ENCODE data around the gene KRT40.

- no peak for TF ChIP-seq POLR2AphosphoS5 (IDR thresholded peaks at IDR 0.05; ENCODE audit: low read depth, low read length)
- no peak for TF ChIP-seq POLR2A (IDR thresholded peaks at IDR 0.05; ENCODE audit: low read depth, low read length)
- no peak for TF ChIP-seq TAF1 (IDR thresholded peaks at IDR 0.05; ENCODE audit: borderline replicate concordance, low read depth, low read length)
These were observed 28.4 kb upstream of the KRT40 start for GRCh38 chr17:41012326-41013120.
